Stimulated activated naive CD8-positive, alpha-beta T cell treated with anti-CD3 and anti-CD28 coated beads, Interleukin-15, amount 100 ng/mL, for 72 hours (primary cell): ENCODE results near the gene MPPED2.

Source experiments
- ATAC-seq: fragments of 150-1000 bp; cut with Tn5 transposase; 2 replicates; pipeline ENCODE4 v1.10.0; 2021; ENCODE audit warnings: mild to moderate bottlenecking, moderate library complexity
- DNase-seq, 2 donors: peaks; one replicate each; pipeline ENCODE4 v3.0.0; 2021 to 2022
- H3K27ac Mint-ChIP-seq, 2 donors: one replicate each; pipeline ENCODE4 v1.8.0; 2022; ENCODE audit warnings: mild to moderate bottlenecking in 2 of 2, mixed read lengths in 2 of 2, moderate library complexity in 2 of 2
- H3K27me3 Mint-ChIP-seq: one replicate; pipeline ENCODE4 v1.8.0; 2022; ENCODE audit warnings: mixed read lengths
- H3K4me1 Mint-ChIP-seq: one replicate; pipeline ENCODE4 v1.8.0; 2022; ENCODE audit warnings: mild to moderate bottlenecking, mixed read lengths
- H3K4me3 Mint-ChIP-seq, 2 donors: one replicate each; pipeline ENCODE4 v1.8.0; 2022; ENCODE audit warnings: mild to moderate bottlenecking in 2 of 2, mixed read lengths in 2 of 2, moderate library complexity in 1 of 2
- H3K9me3 Mint-ChIP-seq, 2 donors: one replicate each; pipeline ENCODE4 v1.8.0; 2022; ENCODE audit warnings: mixed read lengths in 2 of 2

MPPED2 gene

GRCh38 chr11:30370164-30370563 is 216.0 kb downstream of the MPPED2 start:
- DNase-seq (no peak), ATAC-seq (no peak)
- Mint-ChIP-seq H3K9me3 (peaks cover 0 to 7% of the 10 kb centered on the region in 2 donors), H3K27ac (no peak overlapping the region), H3K4me3 (no peak overlapping the region), H3K27me3 (peaks cover 7% of the 10 kb centered on the region), H3K4me1 (no peaks in the 10 kb centered on the region)

- H3K27ac Mint-ChIP-seq = no peak overlapping the region
- DNase-seq (no peak), ATAC-seq (no peak)
- no peak overlapping the region for H3K4me3 Mint-ChIP-seq
- no peaks in the 10 kb centered on the region for H3K4me1 Mint-ChIP-seq
- peaks cover 7% of the 10 kb centered on the region for H3K27me3 Mint-ChIP-seq
- H3K9me3 Mint-ChIP-seq = peaks cover 0 to 7% of the 10 kb centered on the region in 2 donors
These were observed 217.8 kb downstream of the MPPED2 start for GRCh38 chr11:30368394-30368793.

- no peak for ATAC-seq
- no peak overlapping the region for H3K27ac Mint-ChIP-seq
- peaks cover 6% of the 10 kb centered on the region for H3K27me3 Mint-ChIP-seq
- no peaks in the 10 kb centered on the region for H3K4me1 Mint-ChIP-seq
- H3K9me3 Mint-ChIP-seq = peaks cover 0 to 7% of the 10 kb centered on the region in 2 donors
- no peak for DNase-seq
- no peak overlapping the region for H3K4me3 Mint-ChIP-seq
These were observed 220.2 kb downstream of the MPPED2 start for GRCh38 chr11:30365793-30366517.

- Mint-ChIP-seq H3K27ac (no peak overlapping the region), H3K4me1 (no peaks in the 10 kb centered on the region), H3K9me3 (peaks cover 0 to 7% of the 10 kb centered on the region in 2 donors), H3K27me3 (peaks cover 6% of the 10 kb centered on the region), H3K4me3 (no peak overlapping the region)
- DNase-seq = no peak
- no peak for ATAC-seq
These were observed 221.2 kb downstream of the MPPED2 start for GRCh38 chr11:30364837-30365482.

- ATAC-seq = no peak
These were observed 221.9 kb downstream of the MPPED2 start for GRCh38 chr11:30364139-30364836.

GRCh38 chr11:30360741-30361140 is 225.4 kb downstream of the MPPED2 start:
- Mint-ChIP-seq H3K27ac (no peak overlapping the region), H3K4me3 (no peak overlapping the region), H3K4me1 (no peaks in the 10 kb centered on the region), H3K27me3 (peaks cover 6% of the 10 kb centered on the region), H3K9me3 (no peaks in the 10 kb centered on the region)
- ATAC-seq (no peak), DNase-seq (no peak)

More at GRCh38 chr11:30364139-30364836, 221.9 kb downstream of the MPPED2 start:
- Mint-ChIP-seq H3K27ac (no peak overlapping the region), H3K4me1 (no peaks in the 10 kb centered on the region), H3K9me3 (peaks cover 0 to 3% of the 10 kb centered on the region in 2 donors), H3K27me3 (peaks cover 6% of the 10 kb centered on the region), H3K4me3 (no peak overlapping the region)
- DNase-seq = no peak
